Sigmoid colon (tissue), 4 donors: ENCODE measurements around the gene PDE9A.

Source experiments
- CTCF ChIP-seq, 4 experiments: fragments of 450-650 bp in 3 of 4; fragments of 200-600 bp in 1 of 4; IDR thresholded peaks; one replicate each; pipeline ENCODE4 v1.5.1; 2016 to 2019; ENCODE audit warnings: antibody characterized with exemption in 4 of 4, mild to moderate bottlenecking in 3 of 4, moderate library complexity in 2 of 4
- POLR2A ChIP-seq, 2 donors: fragments of 450-650 bp; IDR thresholded peaks; one replicate each; pipeline ENCODE4 v1.6.1; 2016; ENCODE audit warnings: antibody characterized with exemption in 2 of 2, mild to moderate bottlenecking in 2 of 2, moderate library complexity in 2 of 2
- POLR2AphosphoS5 ChIP-seq, 4 donors: sonication (generic); formaldehyde crosslinking; IDR thresholded peaks; one replicate each; pipeline ENCODE4 v1.6.1; 2017; ENCODE audit warnings: antibody characterized with exemption in 4 of 4

- TF ChIP-seq CTCF (IDR thresholded peaks at IDR 0.05) (no peak), POLR2A (IDR thresholded peaks at IDR 0.05) (no peak), POLR2AphosphoS5 (IDR thresholded peaks at IDR 0.05) (no peak)
Measured at GRCh38 chr21:42725416-42725930, 72.1 kb downstream of the PDE9A start.
